GM23338 (cell line): ENCODE results near the gene TJP1. TPM values are rescaled to one million over a fixed set of nuclear protein-coding genes. Genes with fewer than 3 reads are reported as not detected.

Source experiments
- ATAC-seq: fragments of 200-7000 bp; cut with Tn5 transposase; 3 replicates; pipeline ENCODE4 v1.9.1; 2020
- DNase-seq: peaks from one replicate; pipeline ENCODE4 v3.0.0-alpha.2; 2015; ENCODE audit warnings: low spot score
- H2AFZ ChIP-seq: fragments of 200-600 bp; sonication (generic); 2 replicates; pipeline ENCODE4 v1.8.0; 2016; ENCODE audit warnings: antibody characterized with exemption, mild to moderate bottlenecking, moderate library complexity
- H3F3A ChIP-seq: fragments of 200-600 bp; sonication (generic); replicated peaks from 2 replicates; pipeline ENCODE4 v1.8.0; 2017; ENCODE audit warnings: antibody characterized with exemption, mixed run types, low read depth
- H3K27ac ChIP-seq: fragments of 200-600 bp; sonication (generic); 2 replicates; pipeline ENCODE4 v1.6.1; 2016; ENCODE audit warnings: low read depth
- H3K27me3 ChIP-seq: fragments of 200-600 bp; sonication (generic); 2 replicates; pipeline ENCODE4 v1.8.0; 2016; ENCODE audit warnings: mild to moderate bottlenecking, mixed run types, moderate library complexity; ENCODE audit not compliant: insufficient read depth
- H3K36me3 ChIP-seq: fragments of 200-600 bp; sonication (generic); 2 replicates; pipeline ENCODE4 v1.8.0; 2016; ENCODE audit warnings: mild to moderate bottlenecking; ENCODE audit not compliant: insufficient read depth
- H3K4me1 ChIP-seq: fragments of 200-600 bp; sonication (generic); 2 replicates; pipeline ENCODE4 v1.8.0; 2016; ENCODE audit warnings: mild to moderate bottlenecking, moderate library complexity; ENCODE audit not compliant: insufficient read depth
- H3K4me2 ChIP-seq: fragments of 200-600 bp; sonication (generic); 2 replicates; pipeline ENCODE4 v1.7.1; 2017; ENCODE audit warnings: mixed run types
- H3K4me3 ChIP-seq: fragments of 200-600 bp; sonication (generic); 2 replicates; pipeline ENCODE4 v1.6.1; 2016; ENCODE audit warnings: mixed run types
- H3K79me2 ChIP-seq: fragments of 200-600 bp; sonication (generic); replicated peaks from 2 replicates; pipeline ENCODE4 v1.8.0; 2017; ENCODE audit warnings: mild to moderate bottlenecking; ENCODE audit not compliant: insufficient read depth
- H3K9me2 ChIP-seq: fragments of 200-600 bp; sonication (generic); 2 replicates; pipeline ENCODE4 v1.8.0; 2017; ENCODE audit not compliant: insufficient read depth
- H4K20me1 ChIP-seq: fragments of 200-600 bp; sonication (generic); replicated peaks from 2 replicates; pipeline ENCODE4 v1.8.0; 2017; ENCODE audit warnings: mild to moderate bottlenecking; ENCODE audit not compliant: insufficient read depth
- H3K27ac Mint-ChIP-seq: 2 replicates; pipeline ENCODE4 v1.8.0; 2020; ENCODE audit warnings: inconsistent platforms, mild to moderate bottlenecking, moderate library complexity, mixed read lengths
- H3K27me3 Mint-ChIP-seq: 3 replicates; pipeline ENCODE4 v1.8.0; 2022; ENCODE audit warnings: low read depth, mild to moderate bottlenecking, moderate library complexity, mixed read lengths, inconsistent platforms; ENCODE audit not compliant: insufficient read depth, poor library complexity
- H3K36me3 Mint-ChIP-seq: 3 replicates; pipeline ENCODE4 v1.8.0; 2021; ENCODE audit warnings: low read depth, mild to moderate bottlenecking, inconsistent platforms, moderate library complexity, mixed read lengths
- H3K4me1 Mint-ChIP-seq: 3 replicates; pipeline ENCODE4 v1.8.0; 2020; ENCODE audit warnings: mild to moderate bottlenecking, inconsistent platforms, mixed read lengths
- H3K4me3 Mint-ChIP-seq: 3 replicates; pipeline ENCODE4 v1.8.0; 2021; ENCODE audit warnings: moderate library complexity, mild to moderate bottlenecking, inconsistent platforms, mixed read lengths
- H3K9me3 Mint-ChIP-seq: 3 replicates; pipeline ENCODE4 v1.8.0; 2020; ENCODE audit warnings: moderate library complexity, mild to moderate bottlenecking, inconsistent platforms, mixed read lengths
- JUNB ChIP-seq: IDR thresholded peaks from one replicate; pipeline ENCODE4 v1.6.1; 2016; ENCODE audit warnings: antibody characterized with exemption; ENCODE audit not compliant: unreplicated experiment
- NANOG ChIP-seq: IDR thresholded peaks from 2 replicates; pipeline ENCODE4 v1.6.1; 2016; ENCODE audit warnings: antibody characterized with exemption, borderline replicate concordance
- ZNF331 ChIP-seq: fragments of 250-450 bp; sonication (Bioruptor Pico); IDR thresholded peaks from 2 replicates; pipeline ENCODE4 v1.5.0; 2020; ENCODE audit warnings: low read depth, mild to moderate bottlenecking, moderate library complexity
- polyA plus RNA-seq: library from polyadenylated mRNA; unstranded; fragments of >200 nt; fragmentation: Nextera tagmentation; extraction: Ambion mirVana; gene quantifications from 2 replicates; pipeline ENCODE4 v1.2.1, GENCODE V29; 2016
- total RNA-seq: library from RNA; depleted of rRNA; stranded (reverse); fragments of >200 nt; shearing (Covaris generic); gene quantifications from 2 replicates; pipeline ENCODE4 v1.2.3, GENCODE V29; 2014
- TF ChIP-seq, protein P1 (sequence below), 2 experiments: fragments of 200-600 bp in 1 of 2; sonication (generic) in 1 of 2; conservative IDR thresholded peaks; 2 replicates each; pipeline versions ENCODE4 v1.5.1 to v1.6.1; 2016 to 2017; ENCODE audit warnings: antibody characterized with exemption in 2 of 2, low read depth in 2 of 2, mild to moderate bottlenecking in 2 of 2, moderate library complexity in 1 of 2
- TF ChIP-seq, protein P2 (sequence below): IDR thresholded peaks from one replicate; pipeline ENCODE4 v1.6.1; 2018; ENCODE audit warnings: antibody characterized with exemption; ENCODE audit not compliant: unreplicated experiment
- TF ChIP-seq, protein P3 (sequence below): IDR thresholded peaks from 2 replicates; pipeline ENCODE4 v1.6.1; 2016; ENCODE audit warnings: antibody characterized with exemption
- TF ChIP-seq, protein P4 (sequence below): fragments of 250-450 bp; sonication (Bioruptor Pico); IDR thresholded peaks from 2 replicates; pipeline ENCODE4 v1.5.0; 2020; ENCODE audit warnings: mild to moderate bottlenecking, moderate library complexity

Gene TJP1
- total and polyA plus RNA-seq, 2 experiments from 2014 or later, result 76.2 to 116 TPM

DNA sequence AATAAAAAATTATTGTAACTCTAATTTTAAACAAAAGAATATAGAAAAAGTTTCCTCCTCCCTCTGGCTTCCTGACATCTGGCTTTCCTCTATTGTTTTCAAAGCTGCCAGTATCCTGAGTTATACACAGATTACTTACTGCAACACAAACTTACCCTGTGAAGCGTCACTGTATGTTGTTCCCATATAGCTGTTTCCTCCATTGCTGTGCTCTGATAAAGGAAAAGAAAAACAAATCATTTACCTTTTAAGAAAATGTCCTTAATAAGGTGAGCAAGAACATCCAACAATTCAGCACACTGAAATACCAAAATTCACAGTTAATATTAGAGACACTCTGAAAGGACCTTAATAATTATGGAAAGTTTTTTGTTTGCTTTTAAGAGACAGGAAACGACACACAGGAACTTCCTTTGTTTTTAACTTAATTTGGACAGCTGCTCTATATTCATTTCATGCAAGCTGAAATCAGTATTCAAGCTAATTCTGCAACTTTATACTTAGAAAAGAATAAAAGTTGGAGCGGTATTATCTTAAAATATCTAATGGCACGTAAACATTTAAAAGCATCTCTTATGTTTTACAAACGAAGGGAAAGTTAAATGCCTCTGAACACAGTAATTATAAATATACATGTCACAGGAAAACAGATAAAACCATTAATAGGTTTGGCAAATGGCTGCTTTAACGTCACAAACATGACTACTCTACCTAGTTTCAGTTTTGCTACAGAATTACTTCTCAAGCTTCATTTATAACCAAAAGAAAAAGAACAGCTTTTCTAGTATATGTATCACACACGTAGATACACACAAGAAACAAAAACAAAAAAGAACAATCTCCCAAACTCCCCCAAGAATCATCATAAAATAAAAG is 21.5 kb downstream of the TJP1 start:
- no peak overlapping the region for H3K4me3 Mint-ChIP-seq
- H3K36me3 ChIP-seq, result no peaks in the 10 kb centered on the region
- 0 out of 2 replicates have a peak overlapping the region, but pooled peaks have one; percentile 30 for H3K27ac Mint-ChIP-seq
- H4K20me1 ChIP-seq, result peaks cover 14% of the 10 kb centered on the region; the same call in 1 of the 2 replicates
- H2AFZ ChIP-seq, result no peak overlapping the region
- peaks cover 37% of the 10 kb centered on the region for H3K36me3 Mint-ChIP-seq
- no peak overlapping the region for H3K4me2 ChIP-seq
- peaks cover 5% of the 10 kb centered on the region for H3K4me1 ChIP-seq
- H3K27me3 Mint-ChIP-seq, result no peaks in the 10 kb centered on the region
- no peaks in the 10 kb centered on the region for H3F3A ChIP-seq
- H3K27ac ChIP-seq, result no peak overlapping the region
- H3K9me2 ChIP-seq, result no peaks in the 10 kb centered on the region
- peaks cover 95% of the 10 kb centered on the region for H3K79me2 ChIP-seq
- peaks cover 20% of the 10 kb centered on the region for H3K4me1 Mint-ChIP-seq
- H3K4me3 ChIP-seq, result no peak overlapping the region
- DNase-seq (no peak), ATAC-seq (no peak)
- TF ChIP-seq, protein P1, sequence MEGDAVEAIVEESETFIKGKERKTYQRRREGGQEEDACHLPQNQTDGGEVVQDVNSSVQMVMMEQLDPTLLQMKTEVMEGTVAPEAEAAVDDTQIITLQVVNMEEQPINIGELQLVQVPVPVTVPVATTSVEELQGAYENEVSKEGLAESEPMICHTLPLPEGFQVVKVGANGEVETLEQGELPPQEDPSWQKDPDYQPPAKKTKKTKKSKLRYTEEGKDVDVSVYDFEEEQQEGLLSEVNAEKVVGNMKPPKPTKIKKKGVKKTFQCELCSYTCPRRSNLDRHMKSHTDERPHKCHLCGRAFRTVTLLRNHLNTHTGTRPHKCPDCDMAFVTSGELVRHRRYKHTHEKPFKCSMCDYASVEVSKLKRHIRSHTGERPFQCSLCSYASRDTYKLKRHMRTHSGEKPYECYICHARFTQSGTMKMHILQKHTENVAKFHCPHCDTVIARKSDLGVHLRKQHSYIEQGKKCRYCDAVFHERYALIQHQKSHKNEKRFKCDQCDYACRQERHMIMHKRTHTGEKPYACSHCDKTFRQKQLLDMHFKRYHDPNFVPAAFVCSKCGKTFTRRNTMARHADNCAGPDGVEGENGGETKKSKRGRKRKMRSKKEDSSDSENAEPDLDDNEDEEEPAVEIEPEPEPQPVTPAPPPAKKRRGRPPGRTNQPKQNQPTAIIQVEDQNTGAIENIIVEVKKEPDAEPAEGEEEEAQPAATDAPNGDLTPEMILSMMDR (conservative IDR thresholded peaks at IDR 0.05; ENCODE audit: low read depth in 2 of 2), result no peak
- no peak for TF ChIP-seq ZNF331
- TF ChIP-seq, protein P2, sequence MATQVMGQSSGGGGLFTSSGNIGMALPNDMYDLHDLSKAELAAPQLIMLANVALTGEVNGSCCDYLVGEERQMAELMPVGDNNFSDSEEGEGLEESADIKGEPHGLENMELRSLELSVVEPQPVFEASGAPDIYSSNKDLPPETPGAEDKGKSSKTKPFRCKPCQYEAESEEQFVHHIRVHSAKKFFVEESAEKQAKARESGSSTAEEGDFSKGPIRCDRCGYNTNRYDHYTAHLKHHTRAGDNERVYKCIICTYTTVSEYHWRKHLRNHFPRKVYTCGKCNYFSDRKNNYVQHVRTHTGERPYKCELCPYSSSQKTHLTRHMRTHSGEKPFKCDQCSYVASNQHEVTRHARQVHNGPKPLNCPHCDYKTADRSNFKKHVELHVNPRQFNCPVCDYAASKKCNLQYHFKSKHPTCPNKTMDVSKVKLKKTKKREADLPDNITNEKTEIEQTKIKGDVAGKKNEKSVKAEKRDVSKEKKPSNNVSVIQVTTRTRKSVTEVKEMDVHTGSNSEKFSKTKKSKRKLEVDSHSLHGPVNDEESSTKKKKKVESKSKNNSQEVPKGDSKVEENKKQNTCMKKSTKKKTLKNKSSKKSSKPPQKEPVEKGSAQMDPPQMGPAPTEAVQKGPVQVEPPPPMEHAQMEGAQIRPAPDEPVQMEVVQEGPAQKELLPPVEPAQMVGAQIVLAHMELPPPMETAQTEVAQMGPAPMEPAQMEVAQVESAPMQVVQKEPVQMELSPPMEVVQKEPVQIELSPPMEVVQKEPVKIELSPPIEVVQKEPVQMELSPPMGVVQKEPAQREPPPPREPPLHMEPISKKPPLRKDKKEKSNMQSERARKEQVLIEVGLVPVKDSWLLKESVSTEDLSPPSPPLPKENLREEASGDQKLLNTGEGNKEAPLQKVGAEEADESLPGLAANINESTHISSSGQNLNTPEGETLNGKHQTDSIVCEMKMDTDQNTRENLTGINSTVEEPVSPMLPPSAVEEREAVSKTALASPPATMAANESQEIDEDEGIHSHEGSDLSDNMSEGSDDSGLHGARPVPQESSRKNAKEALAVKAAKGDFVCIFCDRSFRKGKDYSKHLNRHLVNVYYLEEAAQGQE, result no peak
- no peaks in the 10 kb centered on the region; the same call in 2 of the 3 replicates for H3K9me3 Mint-ChIP-seq
- H3K27me3 ChIP-seq, result no peaks in the 10 kb centered on the region

DNA sequence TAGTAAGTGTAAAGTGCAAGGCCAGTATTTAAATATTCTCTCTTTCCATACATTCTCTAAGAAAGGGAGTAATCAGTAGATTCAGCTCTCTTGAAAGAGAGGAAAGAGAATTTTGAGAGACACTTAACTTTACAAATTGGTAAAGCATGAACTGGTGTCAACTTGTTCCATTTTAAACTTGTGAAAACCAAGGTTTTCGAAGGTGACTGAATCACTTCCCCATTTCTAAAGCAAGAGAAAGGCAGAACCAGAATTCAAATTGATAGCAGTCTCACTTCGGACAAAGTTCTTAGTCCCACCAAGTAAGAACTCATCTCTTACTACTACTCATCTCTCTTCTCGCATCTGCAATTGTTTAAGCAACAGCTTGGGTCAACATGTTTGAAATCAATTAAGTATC is 22.4 kb downstream of the TJP1 start:
- H3K36me3 Mint-ChIP-seq, result peaks cover 40% of the 10 kb centered on the region
- no peak overlapping the region for H3K27ac Mint-ChIP-seq
- H3K79me2 ChIP-seq, result peaks cover 95% of the 10 kb centered on the region
- no peak overlapping the region for H2AFZ ChIP-seq
- H3K4me3 Mint-ChIP-seq, result no peak overlapping the region
- H3K4me1 Mint-ChIP-seq, result peaks cover 14% of the 10 kb centered on the region; the same call in 2 of the 3 replicates
- no peaks in the 10 kb centered on the region for H3K27me3 ChIP-seq
- no peak overlapping the region for H3K4me2 ChIP-seq
- no peaks in the 10 kb centered on the region; the same call in 1 of the 2 replicates for H3K4me1 ChIP-seq
- no peaks in the 10 kb centered on the region for H3K36me3 ChIP-seq
- no peaks in the 10 kb centered on the region for H3K9me2 ChIP-seq
- no peak overlapping the region for H3K4me3 ChIP-seq
- peaks cover 9% of the 10 kb centered on the region for H4K20me1 ChIP-seq
- ATAC-seq (no peak), DNase-seq (no peak)
- H3K27ac ChIP-seq, result no peak overlapping the region
- no peaks in the 10 kb centered on the region for H3F3A ChIP-seq
- no peaks in the 10 kb centered on the region; the same call in 2 of the 3 replicates for H3K9me3 Mint-ChIP-seq
- H3K27me3 Mint-ChIP-seq, result no peaks in the 10 kb centered on the region
- TF ChIP-seq, protein P3, sequence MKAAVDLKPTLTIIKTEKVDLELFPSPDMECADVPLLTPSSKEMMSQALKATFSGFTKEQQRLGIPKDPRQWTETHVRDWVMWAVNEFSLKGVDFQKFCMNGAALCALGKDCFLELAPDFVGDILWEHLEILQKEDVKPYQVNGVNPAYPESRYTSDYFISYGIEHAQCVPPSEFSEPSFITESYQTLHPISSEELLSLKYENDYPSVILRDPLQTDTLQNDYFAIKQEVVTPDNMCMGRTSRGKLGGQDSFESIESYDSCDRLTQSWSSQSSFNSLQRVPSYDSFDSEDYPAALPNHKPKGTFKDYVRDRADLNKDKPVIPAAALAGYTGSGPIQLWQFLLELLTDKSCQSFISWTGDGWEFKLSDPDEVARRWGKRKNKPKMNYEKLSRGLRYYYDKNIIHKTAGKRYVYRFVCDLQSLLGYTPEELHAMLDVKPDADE, result no peak
- TF ChIP-seq JUNB, result no peak
- TF ChIP-seq ZNF331, result no peak
- TF ChIP-seq NANOG, result no peak
- TF ChIP-seq, protein P4, sequence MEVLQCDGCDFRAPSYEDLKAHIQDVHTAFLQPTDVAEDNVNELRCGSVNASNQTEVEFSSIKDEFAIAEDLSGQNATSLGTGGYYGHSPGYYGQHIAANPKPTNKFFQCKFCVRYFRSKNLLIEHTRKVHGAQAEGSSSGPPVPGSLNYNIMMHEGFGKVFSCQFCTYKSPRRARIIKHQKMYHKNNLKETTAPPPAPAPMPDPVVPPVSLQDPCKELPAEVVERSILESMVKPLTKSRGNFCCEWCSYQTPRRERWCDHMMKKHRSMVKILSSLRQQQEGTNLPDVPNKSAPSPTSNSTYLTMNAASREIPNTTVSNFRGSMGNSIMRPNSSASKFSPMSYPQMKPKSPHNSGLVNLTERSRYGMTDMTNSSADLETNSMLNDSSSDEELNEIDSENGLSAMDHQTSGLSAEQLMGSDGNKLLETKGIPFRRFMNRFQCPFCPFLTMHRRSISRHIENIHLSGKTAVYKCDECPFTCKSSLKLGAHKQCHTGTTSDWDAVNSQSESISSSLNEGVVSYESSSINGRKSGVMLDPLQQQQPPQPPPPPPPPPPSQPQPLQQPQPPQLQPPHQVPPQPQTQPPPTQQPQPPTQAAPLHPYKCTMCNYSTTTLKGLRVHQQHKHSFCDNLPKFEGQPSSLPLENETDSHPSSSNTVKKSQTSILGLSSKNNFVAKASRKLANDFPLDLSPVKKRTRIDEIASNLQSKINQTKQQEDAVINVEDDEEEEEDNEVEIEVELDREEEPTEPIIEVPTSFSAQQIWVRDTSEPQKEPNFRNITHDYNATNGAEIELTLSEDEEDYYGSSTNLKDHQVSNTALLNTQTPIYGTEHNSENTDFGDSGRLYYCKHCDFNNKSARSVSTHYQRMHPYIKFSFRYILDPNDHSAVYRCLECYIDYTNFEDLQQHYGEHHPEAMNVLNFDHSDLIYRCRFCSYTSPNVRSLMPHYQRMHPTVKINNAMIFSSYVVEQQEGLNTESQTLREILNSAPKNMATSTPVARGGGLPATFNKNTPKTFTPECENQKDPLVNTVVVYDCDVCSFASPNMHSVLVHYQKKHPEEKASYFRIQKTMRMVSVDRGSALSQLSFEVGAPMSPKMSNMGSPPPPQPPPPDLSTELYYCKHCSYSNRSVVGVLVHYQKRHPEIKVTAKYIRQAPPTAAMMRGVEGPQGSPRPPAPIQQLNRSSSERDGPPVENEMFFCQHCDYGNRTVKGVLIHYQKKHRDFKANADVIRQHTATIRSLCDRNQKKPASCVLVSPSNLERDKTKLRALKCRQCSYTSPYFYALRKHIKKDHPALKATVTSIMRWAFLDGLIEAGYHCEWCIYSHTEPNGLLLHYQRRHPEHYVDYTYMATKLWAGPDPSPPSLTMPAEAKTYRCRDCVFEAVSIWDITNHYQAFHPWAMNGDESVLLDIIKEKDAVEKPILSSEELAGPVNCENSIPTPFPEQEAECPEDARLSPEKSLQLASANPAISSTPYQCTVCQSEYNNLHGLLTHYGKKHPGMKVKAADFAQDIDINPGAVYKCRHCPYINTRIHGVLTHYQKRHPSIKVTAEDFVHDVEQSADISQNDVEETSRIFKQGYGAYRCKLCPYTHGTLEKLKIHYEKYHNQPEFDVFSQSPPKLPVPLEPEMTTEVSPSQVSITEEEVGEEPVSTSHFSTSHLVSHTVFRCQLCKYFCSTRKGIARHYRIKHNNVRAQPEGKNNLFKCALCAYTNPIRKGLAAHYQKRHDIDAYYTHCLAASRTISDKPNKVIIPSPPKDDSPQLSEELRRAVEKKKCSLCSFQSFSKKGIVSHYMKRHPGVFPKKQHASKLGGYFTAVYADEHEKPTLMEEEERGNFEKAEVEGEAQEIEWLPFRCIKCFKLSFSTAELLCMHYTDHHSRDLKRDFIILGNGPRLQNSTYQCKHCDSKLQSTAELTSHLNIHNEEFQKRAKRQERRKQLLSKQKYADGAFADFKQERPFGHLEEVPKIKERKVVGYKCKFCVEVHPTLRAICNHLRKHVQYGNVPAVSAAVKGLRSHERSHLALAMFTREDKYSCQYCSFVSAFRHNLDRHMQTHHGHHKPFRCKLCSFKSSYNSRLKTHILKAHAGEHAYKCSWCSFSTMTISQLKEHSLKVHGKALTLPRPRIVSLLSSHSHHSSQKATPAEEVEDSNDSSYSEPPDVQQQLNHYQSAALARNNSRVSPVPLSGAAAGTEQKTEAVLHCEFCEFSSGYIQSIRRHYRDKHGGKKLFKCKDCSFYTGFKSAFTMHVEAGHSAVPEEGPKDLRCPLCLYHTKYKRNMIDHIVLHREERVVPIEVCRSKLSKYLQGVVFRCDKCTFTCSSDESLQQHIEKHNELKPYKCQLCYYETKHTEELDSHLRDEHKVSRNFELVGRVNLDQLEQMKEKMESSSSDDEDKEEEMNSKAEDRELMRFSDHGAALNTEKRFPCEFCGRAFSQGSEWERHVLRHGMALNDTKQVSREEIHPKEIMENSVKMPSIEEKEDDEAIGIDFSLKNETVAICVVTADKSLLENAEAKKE (CRISPR knock-in tag), result no peak
